HCT116 (cell line): ENCODE measurements around the gene QKI.

Source experiments
- CTCF ChIP-seq, 3 experiments: fragments of 200-600 bp in 1 of 3; sonication (generic) in 1 of 3; IDR thresholded peaks in 2 of 3; conservative IDR thresholded peaks in 1 of 3; 2 replicates each; pipeline ENCODE4 v1.5.1; 2012 to 2017; ENCODE audit warnings: low read depth in 2 of 3, low read length in 2 of 3, antibody characterized with exemption in 1 of 3, borderline replicate concordance in 1 of 3, control low read depth in 1 of 3, mild to moderate bottlenecking in 1 of 3, mixed read lengths in 1 of 3, mixed run types in 1 of 3, moderate library complexity in 1 of 3; ENCODE audit not compliant: insufficient read depth in 1 of 3
- TF ChIP-seq, protein P1 (sequence below): IDR thresholded peaks from 2 replicates; pipeline ENCODE4 v1.6.1; 2012
- TF ChIP-seq, protein P2 (sequence below): IDR thresholded peaks from 2 replicates; pipeline ENCODE4 v1.6.1; 2012; ENCODE audit warnings: low read depth

- TF ChIP-seq, protein P1, sequence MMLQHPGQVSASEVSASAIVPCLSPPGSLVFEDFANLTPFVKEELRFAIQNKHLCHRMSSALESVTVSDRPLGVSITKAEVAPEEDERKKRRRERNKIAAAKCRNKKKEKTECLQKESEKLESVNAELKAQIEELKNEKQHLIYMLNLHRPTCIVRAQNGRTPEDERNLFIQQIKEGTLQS: no peak
- no peak for TF ChIP-seq CTCF (IDR thresholded peaks at IDR 0.05 in 2 of 3, conservative IDR thresholded peaks at IDR 0.05 in 1 of 3; ENCODE audit: borderline replicate concordance in 1 of 3, insufficient read depth in 1 of 3, low read depth in 2 of 3, low read length in 2 of 3)
- TF ChIP-seq, protein P2, sequence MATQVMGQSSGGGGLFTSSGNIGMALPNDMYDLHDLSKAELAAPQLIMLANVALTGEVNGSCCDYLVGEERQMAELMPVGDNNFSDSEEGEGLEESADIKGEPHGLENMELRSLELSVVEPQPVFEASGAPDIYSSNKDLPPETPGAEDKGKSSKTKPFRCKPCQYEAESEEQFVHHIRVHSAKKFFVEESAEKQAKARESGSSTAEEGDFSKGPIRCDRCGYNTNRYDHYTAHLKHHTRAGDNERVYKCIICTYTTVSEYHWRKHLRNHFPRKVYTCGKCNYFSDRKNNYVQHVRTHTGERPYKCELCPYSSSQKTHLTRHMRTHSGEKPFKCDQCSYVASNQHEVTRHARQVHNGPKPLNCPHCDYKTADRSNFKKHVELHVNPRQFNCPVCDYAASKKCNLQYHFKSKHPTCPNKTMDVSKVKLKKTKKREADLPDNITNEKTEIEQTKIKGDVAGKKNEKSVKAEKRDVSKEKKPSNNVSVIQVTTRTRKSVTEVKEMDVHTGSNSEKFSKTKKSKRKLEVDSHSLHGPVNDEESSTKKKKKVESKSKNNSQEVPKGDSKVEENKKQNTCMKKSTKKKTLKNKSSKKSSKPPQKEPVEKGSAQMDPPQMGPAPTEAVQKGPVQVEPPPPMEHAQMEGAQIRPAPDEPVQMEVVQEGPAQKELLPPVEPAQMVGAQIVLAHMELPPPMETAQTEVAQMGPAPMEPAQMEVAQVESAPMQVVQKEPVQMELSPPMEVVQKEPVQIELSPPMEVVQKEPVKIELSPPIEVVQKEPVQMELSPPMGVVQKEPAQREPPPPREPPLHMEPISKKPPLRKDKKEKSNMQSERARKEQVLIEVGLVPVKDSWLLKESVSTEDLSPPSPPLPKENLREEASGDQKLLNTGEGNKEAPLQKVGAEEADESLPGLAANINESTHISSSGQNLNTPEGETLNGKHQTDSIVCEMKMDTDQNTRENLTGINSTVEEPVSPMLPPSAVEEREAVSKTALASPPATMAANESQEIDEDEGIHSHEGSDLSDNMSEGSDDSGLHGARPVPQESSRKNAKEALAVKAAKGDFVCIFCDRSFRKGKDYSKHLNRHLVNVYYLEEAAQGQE: no peak
Observed at GRCh38 chr6:163489584-163489983, 75.1 kb downstream of the QKI start.
